HG02642 (cell line): ENCODE data around the gene WDR77.

Experiments used
- ATAC-seq: cut with Tn5 transposase; IDR thresholded peaks from one replicate; pipeline ENCODE4 v1.9.1; 2021; ENCODE audit warnings: mild to moderate bottlenecking; ENCODE audit not compliant: unreplicated experiment, poor library complexity

Gene WDR77

DNA sequence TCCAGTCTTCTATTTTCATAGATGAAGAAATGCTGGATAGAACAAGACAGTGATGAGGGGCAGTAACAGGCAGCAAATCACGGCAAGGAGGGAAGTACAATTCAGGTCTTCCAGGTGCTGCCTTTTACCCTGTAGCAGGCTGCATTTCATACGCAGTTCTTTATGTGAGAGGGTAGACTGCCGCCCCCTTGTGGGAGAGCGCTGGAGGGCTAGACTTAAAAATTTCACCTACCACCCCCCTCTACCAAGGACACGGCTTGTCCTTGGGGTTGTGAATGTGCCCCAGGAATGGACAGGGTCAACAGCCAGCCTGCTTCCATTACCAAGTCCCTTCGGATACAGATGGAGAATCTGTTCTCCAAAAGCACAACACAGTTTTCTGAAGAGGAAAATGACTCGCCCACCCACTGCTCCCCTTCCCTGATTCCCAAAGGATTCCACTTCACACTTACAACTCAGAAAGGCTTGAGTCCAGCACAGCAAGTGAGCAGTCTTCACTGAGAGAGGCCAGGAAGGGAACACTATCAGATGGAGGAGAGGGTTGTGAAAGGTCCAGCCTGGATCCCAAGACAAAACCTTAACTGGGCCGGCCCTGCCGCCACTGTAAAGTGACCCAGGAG is 7.4 kb downstream of the WDR77 start:
- peak; percentile 48 for ATAC-seq

- no peak for ATAC-seq
Measured at GRCh38 chr1:111439461-111440351, 9.3 kb downstream of the WDR77 start.

DNA sequence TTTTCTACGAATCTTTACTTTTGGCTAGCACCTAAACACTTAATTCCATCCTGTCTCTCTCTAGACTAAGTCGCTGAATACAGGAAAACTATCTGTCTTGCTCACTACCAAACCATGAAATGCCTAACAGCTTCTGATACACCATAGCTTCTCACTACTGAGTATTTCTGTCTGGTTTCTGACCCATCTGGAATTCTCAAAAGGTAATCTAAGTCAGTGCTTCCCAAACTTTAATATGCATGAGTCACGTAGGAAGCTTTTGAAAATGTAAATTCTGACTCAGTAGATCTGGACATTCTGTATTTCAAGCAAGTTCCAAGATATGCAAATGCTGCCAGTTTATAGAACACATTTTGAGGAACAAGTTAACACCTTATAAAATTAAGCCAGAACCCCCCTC is 12.3 kb downstream of the WDR77 start:
- no peak for ATAC-seq

DNA sequence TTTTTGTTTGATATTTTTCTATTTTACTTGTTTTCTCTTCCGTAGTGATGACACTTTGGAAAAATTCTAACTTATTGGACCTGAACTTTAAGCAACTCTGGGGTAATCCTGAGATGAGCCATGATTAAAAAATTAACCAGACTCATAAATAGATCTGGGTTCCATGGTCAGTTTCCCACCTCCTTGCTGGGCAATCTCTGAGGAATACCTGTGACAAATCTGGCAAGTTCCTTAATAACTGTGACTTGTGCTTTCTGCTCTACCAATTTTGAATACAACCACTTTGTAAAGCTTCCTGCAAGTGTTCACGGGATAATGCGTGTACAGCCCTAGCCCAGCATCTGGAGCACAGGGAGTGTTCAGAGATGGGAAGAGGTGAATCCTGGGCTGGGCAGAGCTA is 24.8 kb downstream of the WDR77 start:
- ATAC-seq, result no peak

- ATAC-seq, result no peak
Measured at GRCh38 chr1:111422546-111423391, 26.3 kb downstream of the WDR77 start.

GRCh38 chr1:111420377-111420776 is 28.7 kb downstream of the WDR77 start:
- ATAC-seq, result no peak

- ATAC-seq, result no peak
Measured at GRCh38 chr1:111419037-111419436, 30.0 kb downstream of the WDR77 start.

GRCh38 chr1:111417755-111418154 is 31.3 kb downstream of the WDR77 start:
- ATAC-seq, result no peak

- ATAC-seq, result no peak
Measured at GRCh38 chr1:111415461-111415860, 33.6 kb downstream of the WDR77 start.

- no peak for ATAC-seq
Measured at GRCh38 chr1:111414756-111415155, 34.3 kb downstream of the WDR77 start.

DNA sequence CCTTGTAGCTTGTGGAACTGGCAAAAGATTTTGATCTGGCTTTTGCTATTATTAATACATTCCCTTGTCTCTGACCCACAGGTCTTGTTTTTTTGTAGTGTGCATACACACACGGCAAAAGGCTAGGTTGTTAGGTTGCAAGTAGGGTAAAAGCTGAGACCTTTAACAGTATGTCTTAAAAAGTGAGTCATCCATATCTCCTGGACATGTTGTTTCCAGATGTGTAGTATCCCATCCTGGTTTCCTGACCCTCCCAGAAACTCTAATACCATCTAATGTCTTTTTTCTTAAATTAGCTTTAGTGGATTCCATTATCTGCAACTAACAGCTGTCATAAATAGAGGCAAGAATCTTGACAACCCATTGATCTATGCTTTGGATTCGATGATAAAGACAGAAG is 36.2 kb downstream of the WDR77 start:
- ATAC-seq, result no peak

DNA sequence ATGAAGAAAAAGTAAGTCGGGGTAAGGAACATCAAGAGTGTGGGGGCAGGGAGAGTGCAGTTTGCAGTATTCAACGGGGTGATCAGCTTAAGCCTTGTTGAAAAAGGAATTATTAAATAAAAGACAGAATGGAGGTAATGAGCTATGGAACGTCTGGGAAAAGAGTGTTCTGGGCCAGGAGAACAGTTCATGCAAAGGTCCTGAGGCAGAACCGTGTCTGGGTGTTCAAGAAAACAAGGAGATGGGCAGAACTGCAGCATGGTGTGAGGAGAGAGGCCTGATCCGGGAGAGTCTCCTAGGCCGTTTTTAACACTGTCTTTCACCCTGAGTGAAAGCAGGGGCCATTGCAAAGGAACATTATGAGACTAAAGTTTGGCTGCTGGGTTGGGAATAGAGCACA is 41.8 kb downstream of the WDR77 start:
- ATAC-seq, result no peak

DNA sequence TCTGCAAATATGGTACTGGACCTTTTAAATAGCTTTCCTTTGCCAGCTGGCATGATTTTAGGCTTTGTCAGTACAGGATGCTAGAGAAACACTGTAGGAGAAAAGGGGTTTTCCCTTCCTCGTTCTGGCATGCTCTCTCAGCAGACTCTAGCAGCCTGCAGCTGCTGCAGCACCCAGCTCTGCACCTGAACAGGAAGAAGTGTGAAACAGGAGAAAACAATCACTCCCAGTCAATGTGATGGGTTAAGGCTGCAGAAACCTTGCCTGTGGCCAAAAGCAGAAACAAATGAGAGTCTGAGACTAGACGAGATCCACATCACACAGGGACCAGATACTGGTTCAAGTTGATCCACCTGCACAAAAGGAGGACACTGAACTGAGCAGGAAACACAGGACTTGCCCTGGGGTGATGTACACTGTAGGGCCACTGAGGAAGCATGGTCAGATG is 42.7 kb downstream of the WDR77 start:
- ATAC-seq, result peak; percentile 92

GRCh38 chr1:111404588-111404987 is 44.5 kb downstream of the WDR77 start:
- no peak for ATAC-seq

- ATAC-seq, result no peak
Measured at GRCh38 chr1:111402083-111402482, 47.0 kb downstream of the WDR77 start.

GRCh38 chr1:111399792-111400610 is 49.1 kb downstream of the WDR77 start:
- no peak for ATAC-seq

DNA sequence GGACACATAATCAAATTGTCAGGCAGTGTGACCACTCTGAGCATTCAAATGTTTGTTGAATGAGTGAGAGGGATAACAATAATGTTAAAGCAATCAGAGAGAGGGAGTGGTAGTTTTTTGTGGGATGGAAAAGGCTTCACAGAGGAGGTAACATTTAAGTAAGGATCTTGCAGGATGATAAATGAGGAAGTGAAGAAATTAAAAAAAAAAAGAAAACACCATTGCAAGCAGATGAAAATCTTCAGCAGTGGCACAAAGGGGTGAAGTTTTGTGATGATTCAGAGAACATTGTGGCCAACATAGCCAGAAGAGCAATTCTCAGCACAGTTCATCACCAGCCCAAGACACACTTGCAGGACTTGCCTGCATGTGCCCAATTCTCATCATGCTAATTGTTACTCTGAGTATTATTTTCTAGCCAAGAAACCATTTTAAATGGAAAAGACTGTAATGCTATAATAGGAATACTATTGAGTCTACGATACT is 56.6 kb downstream of the WDR77 start:
- ATAC-seq, result no peak

DNA sequence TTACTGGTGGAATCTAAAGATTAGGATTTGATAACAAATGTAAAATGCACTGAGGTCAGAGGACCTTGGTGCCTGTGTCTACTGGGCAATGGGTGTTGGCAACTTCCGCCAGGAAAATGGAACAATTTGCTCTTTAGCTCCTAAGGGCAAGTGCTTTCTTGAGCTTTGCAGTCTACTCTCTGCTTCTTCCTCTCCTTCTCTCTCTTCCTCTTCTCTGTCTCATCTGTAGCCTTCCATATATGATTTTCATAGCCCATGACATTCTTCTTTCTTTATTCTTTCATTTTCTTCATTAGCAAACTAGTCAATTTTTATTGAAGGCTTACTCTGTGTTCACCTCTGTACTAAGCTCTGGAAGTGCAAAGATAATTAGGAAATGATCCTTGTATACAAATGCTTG is 57.0 kb downstream of the WDR77 start:
- ATAC-seq, result no peak
